Rectal smooth muscle tissue (tissue), 1 donor: ENCODE data around the gene COMMD1.
A peak's percentile ranks its signal among the peaks of the same experiment; 100 is the strongest.
"Not testable (repeated sequence)": the region's sequence is repeated elsewhere in the genome, so short reads cannot be mapped to it uniquely, and the experiment has no call there.

Experiments
- H3K27ac ChIP-seq: one replicate; pipeline ENCODE4 v1.7.0; 2013; ENCODE audit warnings: low read depth, low read length, inconsistent platforms
- H3K27me3 ChIP-seq: one replicate; pipeline ENCODE4 v1.7.0; 2013; ENCODE audit warnings: low read length; ENCODE audit not compliant: control insufficient read depth, insufficient read depth
- H3K36me3 ChIP-seq: one replicate; pipeline ENCODE4 v1.7.0; 2013; ENCODE audit warnings: low read length; ENCODE audit not compliant: control insufficient read depth, insufficient read depth
- H3K4me1 ChIP-seq: one replicate; pipeline ENCODE4 v1.7.0; 2013; ENCODE audit warnings: low read length; ENCODE audit not compliant: control insufficient read depth, insufficient read depth
- H3K4me3 ChIP-seq: one replicate; pipeline ENCODE4 v1.7.0; 2013; ENCODE audit warnings: low read length
- H3K9ac ChIP-seq: one replicate; pipeline ENCODE4 v1.7.0; 2013; ENCODE audit warnings: low read length

The COMMD1 gene

GRCh38 chr2:61905372-61906185 is at the start of gene COMMD1:
COMMD1 (plus strand) TSS chr2:61905674; CDS start chr2:61905679, 5 bp downstream.
- H3K4me3 ChIP-seq = peak within 1 kb of the TSS; percentile 98
- no peaks in the 10 kb centered on the region for H3K36me3 ChIP-seq
- peak within 1 kb of the TSS; percentile 65 for H3K27ac ChIP-seq
- H3K4me1 ChIP-seq = no peaks in the 10 kb centered on the region
- H3K27me3 ChIP-seq = no peaks in the 10 kb centered on the region
- H3K9ac ChIP-seq = peak within 1 kb of the TSS; percentile 91

GRCh38 chr2:61857224-61857623 is 48.2 kb upstream of the COMMD1 start:
- H3K27ac ChIP-seq = no peak overlapping the region
- H3K4me3 ChIP-seq = no peak overlapping the region
- H3K9ac ChIP-seq = no peak overlapping the region
- H3K4me1 ChIP-seq = no peaks in the 10 kb centered on the region
- H3K36me3 ChIP-seq = no peaks in the 10 kb centered on the region
- no peaks in the 10 kb centered on the region for H3K27me3 ChIP-seq

- H3K27me3 ChIP-seq = no peaks in the 10 kb centered on the region
- H3K9ac ChIP-seq = no peak overlapping the region
- H3K27ac ChIP-seq = no peak overlapping the region
- H3K4me3 ChIP-seq = no peak overlapping the region
- peaks cover 6% of the 10 kb centered on the region for H3K36me3 ChIP-seq
- H3K4me1 ChIP-seq = no peaks in the 10 kb centered on the region
Observed at GRCh38 chr2:61862085-61862484, 43.4 kb upstream of the COMMD1 start.

- H3K27me3 ChIP-seq, H3K9ac ChIP-seq, H3K4me1 ChIP-seq, H3K4me3 ChIP-seq, H3K27ac ChIP-seq: not testable (repeated sequence)
- peaks cover 14% of the 10 kb centered on the region for H3K36me3 ChIP-seq
Observed at GRCh38 chr2:61866482-61867089, 38.9 kb upstream of the COMMD1 start.

GRCh38 chr2:61876400-61876799 is 29.1 kb upstream of the COMMD1 start:
- Histone ChIP-seq H3K4me3 (no peak overlapping the region), H3K27me3 (no peaks in the 10 kb centered on the region), H3K4me1 (no peaks in the 10 kb centered on the region), H3K9ac (no peak overlapping the region), H3K36me3 (peaks cover 23% of the 10 kb centered on the region), H3K27ac (no peak overlapping the region)

GRCh38 chr2:61877571-61878245 is 27.8 kb upstream of the COMMD1 start:
- Histone ChIP-seq H3K9ac (no peak overlapping the region), H3K27me3 (no peaks in the 10 kb centered on the region), H3K4me3 (no peak overlapping the region), H3K4me1 (no peaks in the 10 kb centered on the region), H3K27ac (no peak overlapping the region), H3K36me3 (peaks cover 20% of the 10 kb centered on the region)

- Histone ChIP-seq H3K27me3 (no peaks in the 10 kb centered on the region), H3K36me3 (peaks cover 22% of the 10 kb centered on the region), H3K4me3 (no peak overlapping the region), H3K9ac (no peak overlapping the region), H3K4me1 (no peaks in the 10 kb centered on the region), H3K27ac (no peak overlapping the region)
Observed at GRCh38 chr2:61878761-61879160, 26.7 kb upstream of the COMMD1 start.

- H3K4me3 ChIP-seq, H3K4me1 ChIP-seq, H3K27ac ChIP-seq, H3K9ac ChIP-seq, H3K27me3 ChIP-seq: not testable (repeated sequence)
- H3K36me3 ChIP-seq = peaks cover 19% of the 10 kb centered on the region
Observed at GRCh38 chr2:61879351-61879750, 26.1 kb upstream of the COMMD1 start.

- H3K36me3 ChIP-seq = peaks cover 17% of the 10 kb centered on the region
- H3K9ac ChIP-seq = no peak overlapping the region
- H3K27ac ChIP-seq = no peak overlapping the region
Observed at GRCh38 chr2:61882850-61883249, 22.6 kb upstream of the COMMD1 start.

GRCh38 chr2:61885896-61886603 is 19.4 kb upstream of the COMMD1 start:
- Histone ChIP-seq H3K9ac (no peak overlapping the region), H3K27me3 (no peaks in the 10 kb centered on the region), H3K27ac (no peak overlapping the region), H3K4me3 (no peak overlapping the region), H3K4me1 (peaks cover 5% of the 10 kb centered on the region), H3K36me3 (peaks cover 6% of the 10 kb centered on the region)

More at GRCh38 chr2:61882850-61883249, 22.6 kb upstream of the COMMD1 start:
- Histone ChIP-seq H3K27me3 (no peaks in the 10 kb centered on the region), H3K4me3 (no peak overlapping the region), H3K4me1 (peaks cover 5% of the 10 kb centered on the region)

GRCh38 chr2:61887717-61888266 is 17.7 kb upstream of the COMMD1 start:
- no peaks in the 10 kb centered on the region for H3K27me3 ChIP-seq
- peak overlapping the region; percentile 97 for H3K4me3 ChIP-seq
- H3K4me1 ChIP-seq = peaks cover 5% of the 10 kb centered on the region
- peak overlapping the region; percentile 99 for H3K27ac ChIP-seq
- peak overlapping the region; percentile 92 for H3K9ac ChIP-seq
- peaks cover 4% of the 10 kb centered on the region for H3K36me3 ChIP-seq
